ENCODE results near the gene ELF1.
"Not testable (repeated sequence)": the region's sequence is repeated elsewhere in the genome, so short reads cannot be mapped to it uniquely, and the experiment has no call there.

Gene ELF1

GRCh38 chr13:40980461-40980860, 38.7 kb downstream of the ELF1 start:
- DNase-seq: no peak

DNA sequence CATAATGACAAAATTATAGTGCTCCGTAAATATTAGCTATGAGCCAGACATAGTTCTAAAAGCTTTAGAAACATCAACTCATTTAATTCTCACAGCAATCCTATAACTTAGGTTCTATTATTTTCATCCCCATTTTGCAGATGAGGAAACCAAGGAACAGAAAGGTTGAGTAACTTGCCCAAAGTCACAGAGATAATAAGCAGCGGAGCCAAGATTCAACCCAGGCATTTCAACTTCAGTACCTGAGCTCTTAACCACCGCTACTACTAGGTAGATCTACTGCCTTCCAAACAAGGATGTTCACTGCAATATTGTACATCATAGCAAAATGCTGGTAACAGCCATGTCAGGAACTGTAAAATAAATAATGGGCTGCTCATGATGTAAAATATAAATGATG, 39.9 kb downstream of the ELF1 start:
- DNase-seq: no peak

- not testable (repeated sequence) for DNase-seq
These were observed 41.0 kb downstream of the ELF1 start for GRCh38 chr13:40978109-40978508.

GRCh38 chr13:40975441-40975840, 43.7 kb downstream of the ELF1 start:
- DNase-seq: no peak

DNA sequence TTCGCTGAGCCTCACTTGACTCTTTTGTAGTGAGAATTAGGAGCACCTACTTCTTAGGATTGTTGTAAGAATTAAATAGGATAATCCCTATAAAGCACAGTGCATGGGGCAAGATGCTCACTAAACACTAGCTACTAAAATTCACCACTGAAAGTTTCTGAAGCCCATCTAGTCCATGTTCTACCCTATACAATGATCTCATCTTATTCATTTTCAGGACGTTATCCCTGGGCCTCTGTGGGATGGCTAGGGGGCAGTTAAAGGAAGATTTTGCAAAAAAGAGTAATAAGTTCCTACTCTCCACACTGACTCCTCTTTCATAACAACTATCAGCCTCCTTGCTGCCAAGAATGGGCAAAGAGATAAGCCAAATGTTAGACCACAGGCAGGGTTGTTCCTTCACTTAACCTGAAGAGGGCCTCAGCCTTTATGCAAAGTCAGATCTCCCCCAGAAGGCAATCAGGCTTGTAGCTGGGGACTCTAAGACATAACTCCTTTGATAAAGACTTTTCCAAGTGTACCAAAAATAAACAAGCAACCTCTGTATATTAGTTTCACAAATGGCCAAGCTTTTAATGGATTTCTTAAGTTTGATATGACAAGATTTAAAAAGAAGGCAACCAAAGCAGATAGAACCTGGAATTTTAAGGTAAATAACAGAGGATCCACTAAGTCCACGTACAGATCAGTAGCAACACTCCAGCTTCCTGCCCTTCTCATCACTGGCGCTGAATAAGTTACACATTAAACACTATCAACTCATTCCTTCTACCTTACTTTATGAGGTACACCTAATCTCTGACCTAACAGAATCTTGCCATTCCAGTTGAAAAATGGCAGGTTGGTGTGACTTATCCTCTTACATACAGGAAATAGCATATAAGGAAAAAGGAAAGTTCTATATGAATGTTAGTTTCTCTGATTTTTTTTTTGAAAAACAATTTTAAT, 44.4 kb downstream of the ELF1 start:
- no peak for DNase-seq

GRCh38 chr13:40973409-40973808, 45.7 kb downstream of the ELF1 start:
- no peak for DNase-seq

DNA sequence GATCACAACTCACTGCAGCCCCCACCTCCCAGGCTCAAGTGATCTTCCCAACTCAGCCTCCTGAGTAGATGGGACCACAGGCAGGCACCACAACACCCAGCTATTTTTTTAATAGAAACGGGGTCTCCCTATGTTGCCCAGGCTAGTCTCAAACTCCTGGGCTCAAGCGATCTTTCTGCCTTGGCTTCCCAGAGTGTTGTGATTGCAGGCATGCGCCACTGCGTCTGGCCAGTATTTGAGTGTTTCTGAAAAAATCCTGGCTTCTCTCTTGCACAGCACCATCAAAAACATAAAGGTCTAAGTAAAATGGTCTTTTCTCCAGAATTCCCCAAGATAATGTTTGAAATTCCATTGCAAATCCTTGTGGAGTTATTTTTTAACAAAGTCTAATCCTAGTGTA, 47.8 kb downstream of the ELF1 start:
- DNase-seq: no peak

GRCh38 chr13:40970803-40971202, 48.3 kb downstream of the ELF1 start:
- no peak for DNase-seq

DNA sequence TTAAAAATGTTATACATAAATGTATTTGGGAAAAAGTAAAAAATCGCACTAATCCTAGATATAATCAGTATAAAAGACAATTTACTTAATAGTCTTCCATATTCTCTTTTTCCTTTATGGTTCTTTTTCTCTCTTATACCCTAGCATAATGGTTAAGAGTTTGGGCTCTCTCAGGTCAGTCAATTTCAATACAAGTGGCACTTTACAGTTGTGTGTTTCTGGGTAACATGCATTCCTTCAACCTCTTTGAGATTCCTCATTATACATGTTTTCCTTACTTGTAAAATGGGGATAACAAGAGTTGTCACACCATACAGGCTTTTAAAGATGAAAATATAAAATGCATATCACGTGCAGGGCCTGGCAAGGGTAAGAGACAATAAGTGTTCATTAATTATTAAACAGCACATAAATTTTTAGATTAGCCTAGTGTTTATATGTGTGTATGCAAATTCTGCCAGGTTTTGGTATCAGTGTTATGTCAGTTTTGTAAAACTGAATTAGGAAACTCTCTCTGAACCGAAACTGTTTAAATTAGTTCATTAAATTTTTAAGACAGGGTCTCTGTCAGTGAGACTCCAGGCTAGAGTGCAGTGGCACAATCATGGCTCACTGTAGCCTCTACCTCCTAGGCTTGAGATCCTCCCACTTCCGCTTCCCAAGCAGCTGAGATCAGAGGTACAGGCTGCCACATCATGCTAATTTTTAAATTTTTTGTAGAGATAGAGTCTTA, 49.8 kb downstream of the ELF1 start:
- no peak for DNase-seq

DNA sequence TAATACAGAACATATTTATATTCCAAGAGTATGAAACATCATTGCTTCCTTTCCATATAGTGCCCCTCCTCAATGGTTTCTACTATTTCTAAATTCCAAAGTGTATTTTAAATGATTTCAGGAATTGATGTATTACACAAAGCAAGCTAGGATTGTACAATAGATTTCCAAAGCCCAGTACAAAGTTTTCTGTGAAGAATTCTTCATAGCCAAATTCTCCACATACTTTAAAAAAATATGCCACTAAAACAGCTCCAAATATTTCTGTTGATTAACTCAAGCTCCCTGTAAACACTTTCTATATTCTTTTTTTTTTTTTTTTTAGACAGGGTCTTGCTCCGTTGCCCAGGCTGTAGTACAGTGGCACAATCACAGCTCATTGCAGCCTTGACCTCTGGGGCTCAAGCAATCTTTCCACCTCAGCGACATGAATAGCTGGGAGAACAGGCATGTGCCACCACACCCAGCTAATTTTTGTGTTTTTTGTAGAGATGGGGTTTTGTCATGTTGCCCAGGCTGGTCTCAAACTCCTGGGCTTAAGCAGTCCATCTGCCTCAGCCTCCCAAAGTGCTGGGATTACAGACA, 50.6 kb downstream of the ELF1 start:
- no peak for DNase-seq

- no peak for DNase-seq
These were observed 52.8 kb downstream of the ELF1 start for GRCh38 chr13:40966298-40966697.

GRCh38 chr13:40963927-40964326, 55.2 kb downstream of the ELF1 start:
- DNase-seq: no peak

DNA sequence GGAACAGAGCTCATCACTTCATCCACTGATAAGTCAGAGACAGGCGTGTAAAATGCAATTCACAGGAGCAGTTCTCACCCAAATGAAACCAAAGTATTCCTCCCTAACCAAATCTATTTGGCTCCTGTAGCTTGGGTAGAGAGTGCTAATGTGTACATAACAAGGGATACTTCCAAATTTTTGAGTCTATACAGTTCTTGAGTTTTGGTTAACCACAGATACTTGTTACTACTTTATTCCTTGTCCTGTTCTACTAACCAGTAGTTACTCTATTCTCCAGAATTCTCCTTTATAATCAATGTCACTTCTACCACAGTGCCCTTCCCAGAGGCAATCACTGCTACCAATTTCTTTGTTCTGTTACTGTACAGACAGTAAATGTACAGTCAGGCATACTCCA, 57.3 kb downstream of the ELF1 start:
- DNase-seq: no peak

DNA sequence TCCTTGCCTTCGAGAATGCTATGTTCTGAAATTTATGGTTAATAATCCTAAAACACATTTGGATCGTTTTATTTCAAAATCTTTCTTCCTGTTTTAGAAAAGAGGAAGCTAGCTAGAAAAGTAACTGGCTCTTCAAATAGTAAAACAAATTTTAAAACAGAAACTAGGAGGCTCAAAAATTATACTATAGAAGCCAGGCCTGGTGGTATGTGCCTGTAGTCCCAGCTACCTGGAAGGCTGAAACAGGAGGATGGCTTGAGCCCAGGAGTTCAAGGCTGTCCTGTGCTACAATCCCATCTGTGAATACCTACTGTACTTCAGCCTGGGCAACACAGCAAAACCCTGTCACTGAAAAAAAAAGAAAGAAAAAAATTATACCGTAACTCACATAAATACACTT, 57.9 kb downstream of the ELF1 start:
- no peak for DNase-seq

DNA sequence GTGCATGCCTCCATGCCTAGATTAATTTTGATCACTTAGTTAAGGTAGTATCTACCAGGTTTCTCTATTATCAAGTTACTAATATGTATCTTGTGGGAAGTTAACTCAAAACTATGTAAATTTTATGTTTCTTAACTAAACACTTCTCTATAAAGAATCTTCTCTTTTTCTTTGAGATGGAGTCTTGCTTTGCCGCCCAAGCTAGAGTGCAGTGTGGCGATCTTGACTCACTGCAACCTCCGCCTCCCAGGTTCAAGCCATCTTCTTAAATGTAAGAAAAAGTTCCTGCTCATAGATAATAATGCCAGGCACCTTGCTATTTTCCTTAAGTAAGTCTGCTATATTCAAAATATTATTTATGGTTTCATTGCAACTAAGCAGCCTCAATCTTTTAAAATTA, 58.4 kb downstream of the ELF1 start:
- DNase-seq: no peak

DNA sequence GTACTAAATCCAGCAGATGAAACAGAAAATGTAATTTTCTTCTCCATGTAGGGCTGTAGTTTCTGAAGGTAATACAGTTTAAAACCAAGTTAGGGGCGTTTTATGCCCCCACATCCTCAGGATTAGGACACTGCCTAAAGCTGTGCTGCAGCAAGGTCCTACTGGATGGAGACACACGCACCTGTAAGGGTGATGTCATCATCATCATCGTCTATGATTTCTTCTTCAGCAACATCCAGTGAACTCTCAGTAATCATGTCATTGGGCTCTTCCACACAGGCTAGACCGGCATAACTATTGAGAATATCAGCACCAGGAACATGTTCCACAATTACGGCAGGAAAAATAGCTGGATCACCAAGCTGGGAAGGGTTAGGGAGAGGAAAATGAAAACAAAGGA, 60.5 kb downstream of the ELF1 start:
- no peak for DNase-seq

DNA sequence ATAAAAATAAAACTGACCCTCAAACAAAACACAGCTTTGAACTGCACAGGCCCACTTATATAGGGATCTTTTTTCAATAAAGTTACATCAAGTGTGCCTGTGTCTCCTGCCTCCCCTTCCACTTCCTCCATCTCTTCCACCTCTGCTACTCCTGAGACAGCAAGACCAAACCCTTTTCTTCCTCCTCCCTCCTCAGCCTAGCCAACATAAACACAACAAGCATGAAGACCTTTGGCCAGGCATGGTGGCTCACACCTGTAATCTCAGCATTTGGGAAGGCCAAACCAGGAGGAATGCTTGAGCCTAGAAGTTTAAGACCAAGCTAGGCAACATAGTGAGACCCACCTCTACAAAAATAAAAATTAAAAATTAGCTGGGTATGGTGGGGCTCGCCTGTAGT, 72.6 kb downstream of the ELF1 start:
- no peak for DNase-seq

GRCh38 chr13:40943073-40943472, 76.0 kb downstream of the ELF1 start:
- no peak for DNase-seq

- DNase-seq: no peak
These were observed 77.5 kb downstream of the ELF1 start for GRCh38 chr13:40941581-40941980.

DNA sequence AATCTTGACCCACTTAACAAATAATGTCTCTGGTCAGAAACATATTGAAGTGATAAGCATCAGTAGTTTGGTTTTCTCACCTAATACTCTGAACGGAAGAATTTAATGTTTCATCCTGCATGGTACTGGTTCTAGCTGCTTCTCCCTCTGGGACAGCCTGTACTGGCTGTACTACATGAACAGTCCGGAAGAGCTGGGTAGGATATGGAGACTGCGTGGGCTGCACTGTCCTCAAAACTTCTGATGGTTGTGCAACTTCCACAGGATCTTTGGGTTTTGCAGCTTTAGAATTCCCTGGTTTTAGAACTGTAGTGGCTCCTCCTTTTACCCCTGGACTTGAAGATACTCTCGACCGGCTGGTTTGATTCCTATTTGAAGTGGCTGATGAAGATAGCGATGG, 78.3 kb downstream of the ELF1 start:
- DNase-seq: no peak

DNA sequence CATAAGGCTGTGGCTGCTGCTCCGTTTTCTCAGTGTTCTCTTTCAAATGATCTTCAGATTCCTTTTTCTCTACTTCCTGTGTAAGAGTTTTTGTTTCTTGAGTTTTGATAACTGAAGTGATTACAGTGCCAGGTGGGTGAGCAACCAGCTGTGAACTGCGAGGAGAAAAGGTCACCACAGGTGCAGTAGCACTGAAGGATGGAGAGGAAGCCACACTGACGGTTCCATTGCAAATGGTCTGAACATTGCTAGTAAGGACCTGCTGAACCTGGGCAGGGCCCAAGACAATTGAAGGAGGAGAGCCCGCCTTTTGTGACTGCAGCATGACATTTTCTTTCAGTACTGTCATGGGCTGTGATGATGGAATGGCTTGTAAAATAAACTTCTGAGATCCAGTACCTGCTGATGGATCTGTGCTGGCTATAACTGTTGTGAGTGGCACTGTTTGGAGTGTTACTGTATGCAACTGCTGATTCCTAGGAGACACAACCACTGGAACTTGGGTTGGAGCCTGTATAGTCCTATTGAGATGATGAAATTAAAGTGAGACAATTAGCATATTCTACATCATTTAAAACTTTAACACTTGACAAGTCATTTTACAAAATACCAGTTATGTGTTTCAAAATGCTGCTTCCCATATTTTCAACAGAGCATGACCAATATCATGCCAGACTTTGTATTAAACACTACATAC, 85.5 kb downstream of the ELF1 start:
- no peak for DNase-seq

DNA sequence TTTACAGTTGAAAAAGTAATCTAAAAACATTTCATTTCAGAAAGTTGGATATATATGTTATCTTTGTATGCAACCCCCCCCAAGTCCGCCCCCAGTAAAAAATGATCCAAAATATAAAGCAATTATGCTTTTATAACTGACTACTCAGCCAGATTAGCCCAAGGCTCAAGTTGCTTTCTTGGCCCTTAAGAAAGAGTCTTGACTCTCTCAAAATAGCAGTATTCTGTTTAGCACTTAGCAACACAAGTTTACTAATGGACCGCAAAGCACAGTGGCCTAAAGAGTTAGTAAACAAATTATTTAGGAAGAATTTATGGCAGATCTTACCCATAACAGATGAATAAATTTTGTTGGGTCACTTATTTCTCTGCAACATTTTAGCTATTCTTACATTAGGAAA, 86.9 kb downstream of the ELF1 start:
- DNase-seq: no peak

DNA sequence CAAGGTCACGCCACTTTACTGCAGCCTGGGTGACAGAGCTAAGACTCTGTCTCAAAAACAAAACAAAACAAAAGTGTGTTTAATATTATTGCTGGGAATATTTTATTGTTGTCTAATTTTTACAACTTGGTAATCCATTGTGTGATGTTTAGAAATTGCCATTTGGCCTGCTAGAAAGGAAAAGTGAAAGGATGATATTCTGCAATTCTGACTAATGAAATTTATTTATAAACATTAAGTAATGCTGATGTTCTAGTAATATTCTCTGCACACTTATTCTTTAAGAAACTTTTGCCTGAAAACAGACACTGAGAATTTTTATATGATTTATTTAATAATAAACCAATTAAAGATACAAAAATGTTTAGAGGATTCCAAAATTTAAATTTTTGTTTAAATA, 87.4 kb downstream of the ELF1 start:
- DNase-seq: no peak
